Measurements from ENCODE around the gene PODXL. TPM values are rescaled to one million over a fixed set of nuclear protein-coding genes. Genes with fewer than 3 reads are reported as not detected.

PODXL gene
- polyA plus RNA-seq, 1 donor from 2014 or later = 4.5 TPM

- Histone ChIP-seq H3K79me2 (replicated peaks; ENCODE audit: insufficient read depth, low read length) (no peaks in the 10 kb centered on the region), H3K9me2 (ENCODE audit: insufficient read depth, low read length) (no peaks in the 10 kb centered on the region), H2AFZ (ENCODE audit: low read depth, low read length) (no peak overlapping the region), H3K4me3 (ENCODE audit: low read length) (no peak overlapping the region), H3K27ac (ENCODE audit: low read length) (no peak overlapping the region), H3K9ac (ENCODE audit: low read length) (no peak overlapping the region), H3K27me3 (ENCODE audit: insufficient read depth, low read depth, low read length) (no peaks in the 10 kb centered on the region), H3K36me3 (ENCODE audit: insufficient read depth, low read length) (no peaks in the 10 kb centered on the region), H3F3A (ENCODE audit: insufficient read depth, low read length, poor library complexity, severe bottlenecking) (no peaks in the 10 kb centered on the region), H4K20me1 (ENCODE audit: insufficient read depth) (no peaks in the 10 kb centered on the region), H3K4me2 (ENCODE audit: low read length) (no peak overlapping the region), H3K9me3 (ENCODE audit: low read length) (no peaks in the 10 kb centered on the region)
- TF ChIP-seq EZH2 (IDR thresholded peaks at IDR 0.05; ENCODE audit: borderline replicate concordance, insufficient read depth, low read length, poor library complexity, severe bottlenecking) = no peak
- TF ChIP-seq MXI1 (conservative IDR thresholded peaks at IDR 0.05; ENCODE audit: poor library complexity, severe bottlenecking) = no peak
- TF ChIP-seq SMC3 (conservative IDR thresholded peaks at IDR 0.05; ENCODE audit: poor library complexity) = no peak
- no peak for TF ChIP-seq POLR2AphosphoS5 (IDR thresholded peaks at IDR 0.05)
- no peak for TF ChIP-seq REST (IDR thresholded peaks at IDR 0.05; ENCODE audit: borderline replicate concordance)
- TF ChIP-seq EP300 (conservative IDR thresholded peaks at IDR 0.05; ENCODE audit: poor library complexity, severe bottlenecking) = no peak
- no peak for TF ChIP-seq RAD21 (conservative IDR thresholded peaks at IDR 0.05)
- no peak for TF ChIP-seq CTCF (IDR thresholded peaks at IDR 0.05; ENCODE audit: poor library complexity, severe bottlenecking)
- TF ChIP-seq TAF1 (IDR thresholded peaks at IDR 0.05; ENCODE audit: low read depth) = no peak
These were observed 31.7 kb downstream of the PODXL start for GRCh38 chr7:131524703-131525102.

GRCh38 chr7:131524115-131524514, 32.3 kb downstream of the PODXL start:
- H3K9me3 ChIP-seq (ENCODE audit: low read length) = no peaks in the 10 kb centered on the region
- no peak overlapping the region for H3K27ac ChIP-seq (ENCODE audit: low read length)
- H3F3A ChIP-seq (ENCODE audit: insufficient read depth, low read length, poor library complexity, severe bottlenecking) = no peaks in the 10 kb centered on the region
- no peaks in the 10 kb centered on the region for H3K36me3 ChIP-seq (ENCODE audit: insufficient read depth, low read length)
- H3K4me3 ChIP-seq (ENCODE audit: low read length) = no peak overlapping the region
- H4K20me1 ChIP-seq (ENCODE audit: insufficient read depth) = no peaks in the 10 kb centered on the region
- H3K9me2 ChIP-seq (ENCODE audit: insufficient read depth, low read length) = no peaks in the 10 kb centered on the region
- no peak overlapping the region for H3K4me2 ChIP-seq (ENCODE audit: low read length)
- no peaks in the 10 kb centered on the region for H3K27me3 ChIP-seq (ENCODE audit: insufficient read depth, low read depth, low read length)
- H2AFZ ChIP-seq (ENCODE audit: low read depth, low read length) = no peak overlapping the region
- TF ChIP-seq MXI1 (conservative IDR thresholded peaks at IDR 0.05; ENCODE audit: poor library complexity, severe bottlenecking) (no peak), SMC3 (conservative IDR thresholded peaks at IDR 0.05; ENCODE audit: poor library complexity) (no peak), REST (IDR thresholded peaks at IDR 0.05; ENCODE audit: borderline replicate concordance) (no peak), TAF1 (IDR thresholded peaks at IDR 0.05; ENCODE audit: low read depth) (no peak), CTCF (IDR thresholded peaks at IDR 0.05; ENCODE audit: poor library complexity, severe bottlenecking) (no peak), RAD21 (conservative IDR thresholded peaks at IDR 0.05) (no peak), EP300 (conservative IDR thresholded peaks at IDR 0.05; ENCODE audit: poor library complexity, severe bottlenecking) (no peak), POLR2AphosphoS5 (IDR thresholded peaks at IDR 0.05) (no peak), EZH2 (IDR thresholded peaks at IDR 0.05; ENCODE audit: borderline replicate concordance, insufficient read depth, low read length, poor library complexity, severe bottlenecking) (no peak)
- H3K79me2 ChIP-seq (replicated peaks; ENCODE audit: insufficient read depth, low read length) = no peaks in the 10 kb centered on the region
- H3K9ac ChIP-seq (ENCODE audit: low read length) = no peak overlapping the region

Measured in neural cell (in vitro differentiated cells).